ENCODE measurements around the gene MYL2. TPM values are rescaled to one million over a fixed set of nuclear protein-coding genes. Genes with fewer than 3 reads are reported as not detected.

MYL2 gene
- polyA plus RNA-seq, 1 donor: not detected

DNA sequence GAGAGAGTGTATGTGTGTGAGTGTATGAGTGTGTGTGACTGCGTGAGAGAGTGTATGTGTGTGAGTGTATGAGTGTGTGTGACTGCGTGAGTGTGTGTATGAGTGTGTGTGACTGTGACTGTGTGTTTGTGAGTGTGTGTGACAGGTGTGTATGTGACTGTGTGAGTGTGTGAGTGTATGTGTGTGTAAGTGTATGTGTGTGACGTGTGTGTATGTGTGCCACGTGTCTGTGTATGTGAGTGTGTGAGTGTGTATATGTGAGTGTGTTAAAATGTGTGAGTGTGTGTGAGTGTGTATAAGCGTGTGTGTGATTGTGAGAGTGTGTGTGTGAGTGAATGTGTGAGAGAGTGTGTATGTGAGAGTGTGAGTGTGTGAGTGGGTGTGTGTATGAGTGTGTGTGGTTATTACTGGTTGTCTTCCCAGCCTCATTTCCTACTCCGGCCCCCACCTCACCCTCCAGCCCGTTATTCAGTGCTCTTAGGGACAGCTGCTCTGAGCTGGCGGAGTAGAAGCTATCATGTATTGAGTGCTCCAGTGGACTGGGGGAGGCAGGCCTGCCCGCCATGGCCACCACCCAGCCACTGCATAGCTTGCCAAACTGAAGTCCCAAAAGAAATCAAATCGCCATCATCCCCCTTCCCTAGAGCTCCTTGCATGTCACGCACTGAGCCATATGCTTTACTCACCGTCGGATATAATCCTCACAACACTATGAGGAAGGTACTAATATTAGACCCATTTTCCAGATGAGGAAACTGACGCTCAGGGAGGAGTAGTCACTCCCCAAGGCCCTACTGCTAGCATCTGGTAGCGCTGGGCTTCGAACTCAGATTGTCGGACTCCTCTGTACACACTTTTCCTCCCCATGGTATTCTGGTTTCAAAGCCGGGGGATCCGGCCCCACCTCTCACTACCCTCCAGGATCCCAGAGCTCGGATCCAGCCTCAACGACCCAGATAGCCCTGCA, 10.3 kb upstream of the MYL2 start:
- DNase-seq: no peak

DNA sequence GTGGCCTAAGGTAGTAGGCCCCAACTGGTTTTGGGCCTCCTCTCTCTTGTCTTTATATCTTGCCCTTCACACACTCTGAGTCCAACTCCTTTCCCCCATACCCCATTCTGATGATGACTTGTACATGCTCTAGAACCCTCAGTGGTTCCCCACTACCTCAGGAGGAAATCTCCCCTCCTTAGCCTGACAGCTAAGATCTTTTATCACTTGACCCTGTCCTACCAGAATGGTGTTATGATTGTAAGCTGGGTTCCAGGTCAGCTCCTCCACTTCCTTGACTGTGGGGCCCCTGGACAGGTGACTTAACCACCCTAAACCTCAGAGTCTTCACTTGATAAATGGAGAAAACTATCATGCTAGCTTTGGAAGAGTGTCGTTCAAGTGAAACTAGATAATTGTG, 9.4 kb upstream of the MYL2 start:
- DNase-seq: no peak

DNA sequence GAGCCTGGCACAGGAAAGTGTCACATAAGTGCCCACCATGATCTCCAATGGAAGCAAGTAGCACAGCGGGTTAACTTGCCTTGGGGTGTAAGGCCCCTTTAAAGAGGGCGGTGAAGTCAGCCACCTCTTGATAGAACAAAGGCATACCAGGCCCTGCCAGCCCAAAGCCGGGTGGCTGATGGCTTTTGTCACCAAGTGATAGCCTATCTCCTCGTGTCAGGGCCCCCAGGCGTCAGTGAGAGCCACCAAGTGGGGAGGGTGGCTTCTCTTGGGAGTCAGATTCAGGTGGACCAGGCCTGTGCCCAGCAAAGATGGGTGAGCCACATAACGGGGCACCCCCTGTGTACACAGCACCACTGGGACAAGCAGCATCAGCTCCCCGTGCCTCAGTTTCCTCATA, 8.3 kb upstream of the MYL2 start:
- no peak for DNase-seq

DNA sequence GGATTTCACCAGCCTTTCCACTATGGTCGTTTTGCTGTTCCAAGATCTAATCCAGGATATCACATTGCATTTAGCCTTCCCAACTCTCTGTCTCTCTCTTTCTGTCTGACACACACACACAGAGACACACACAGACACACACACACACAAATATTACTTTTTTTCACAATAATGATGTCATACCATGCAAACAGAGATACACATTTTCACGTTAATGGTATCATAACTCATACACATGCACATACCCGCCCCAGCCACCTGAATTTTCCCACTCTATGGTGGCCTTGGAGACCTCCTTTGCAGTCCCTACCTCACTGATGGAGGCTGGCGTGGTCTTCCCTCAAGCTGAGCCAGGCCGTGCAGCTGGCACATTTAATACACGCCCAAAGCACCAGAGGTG, 7.2 kb upstream of the MYL2 start:
- no peak for DNase-seq

DNA sequence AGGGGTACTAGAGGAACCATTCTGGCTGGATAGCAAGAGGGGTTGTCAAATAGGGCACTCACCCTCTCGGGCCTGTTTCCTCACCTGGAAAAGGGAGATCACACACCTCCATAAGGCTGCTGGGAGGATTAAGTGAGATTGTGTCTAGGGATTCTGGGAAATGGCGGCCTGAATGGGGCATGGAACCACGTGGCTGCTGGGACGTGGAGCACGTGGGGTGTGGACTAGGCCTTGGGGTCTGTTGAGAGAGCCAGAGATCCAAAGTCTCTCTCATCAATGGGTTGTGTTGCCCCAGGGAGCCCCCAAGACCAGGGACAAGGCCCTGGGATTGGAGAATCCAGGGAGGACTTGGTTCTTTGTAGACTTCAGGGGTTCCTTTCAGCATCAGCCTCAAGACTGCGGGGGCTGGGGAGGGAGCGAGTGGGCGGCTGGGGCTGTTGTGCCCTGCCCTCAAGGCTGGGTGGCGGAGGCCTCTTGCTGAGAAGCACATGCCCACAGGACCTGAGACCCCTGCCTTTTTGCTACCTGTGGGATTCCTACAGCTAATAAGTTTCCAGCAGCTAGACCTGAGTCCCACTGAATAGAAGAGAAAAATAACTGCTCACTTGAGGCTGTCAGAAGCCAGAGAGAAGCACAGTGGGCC, 3.4 kb upstream of the MYL2 start:
- DNase-seq: no peak

DNA sequence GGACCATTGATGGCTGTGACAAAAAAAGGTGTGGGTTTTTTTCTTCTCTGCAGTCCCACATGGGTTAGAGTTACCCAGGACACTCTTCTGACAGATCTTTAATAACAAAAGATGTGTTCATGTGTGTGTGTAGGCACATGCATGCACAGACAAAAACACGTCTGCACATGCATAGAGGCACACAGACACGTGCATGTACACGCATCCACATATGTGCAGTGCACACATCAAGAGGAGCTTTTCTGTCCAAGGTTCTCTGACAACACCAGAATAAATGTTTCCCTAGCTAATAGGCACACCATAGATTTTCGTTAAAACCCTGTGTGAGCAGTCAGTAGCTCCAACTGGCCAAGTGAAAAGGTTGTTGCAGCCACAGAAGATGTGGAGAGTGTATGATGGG, 2.8 kb upstream of the MYL2 start:
- no peak for DNase-seq

DNA sequence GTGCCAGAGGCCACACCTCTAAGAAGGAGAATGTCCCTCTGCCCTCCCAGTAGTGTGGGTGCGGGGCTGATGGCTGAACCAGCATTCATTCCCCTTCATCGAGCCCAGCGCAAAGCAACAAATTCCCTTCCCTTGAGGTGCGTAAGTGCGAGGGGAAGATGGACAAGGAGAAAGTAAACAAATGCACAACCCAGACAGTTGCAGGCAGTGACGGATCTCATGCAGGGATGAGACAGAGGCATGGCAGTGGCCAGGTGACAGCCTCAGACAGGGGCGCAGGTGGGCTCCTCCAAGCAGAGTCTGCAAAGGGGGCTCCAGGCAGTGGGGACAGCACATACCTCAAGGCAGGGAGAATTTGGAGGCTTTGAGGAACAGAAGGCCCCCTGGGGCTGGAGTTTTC, 2.3 kb upstream of the MYL2 start:
- no peak for DNase-seq

DNA sequence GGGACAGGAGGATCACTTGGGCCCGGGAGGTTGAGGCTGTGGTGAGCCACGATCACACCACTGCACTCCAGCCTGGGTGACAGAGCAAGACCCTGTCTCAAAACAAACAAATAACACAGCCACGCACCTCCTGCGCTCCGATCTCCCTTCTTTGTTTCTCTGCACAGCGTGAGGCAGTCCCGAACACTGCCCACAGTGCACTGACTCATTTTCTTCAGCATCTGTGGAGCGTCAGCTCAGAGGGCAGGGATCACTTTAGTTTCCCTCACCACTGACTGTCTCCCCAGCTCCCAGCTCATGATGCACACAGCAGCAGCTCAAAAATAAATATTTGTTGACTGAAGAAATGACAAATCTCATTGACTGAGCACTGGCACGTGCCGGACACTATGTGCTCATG, 883 bp upstream of the MYL2 start:
- no peak for DNase-seq

DNA sequence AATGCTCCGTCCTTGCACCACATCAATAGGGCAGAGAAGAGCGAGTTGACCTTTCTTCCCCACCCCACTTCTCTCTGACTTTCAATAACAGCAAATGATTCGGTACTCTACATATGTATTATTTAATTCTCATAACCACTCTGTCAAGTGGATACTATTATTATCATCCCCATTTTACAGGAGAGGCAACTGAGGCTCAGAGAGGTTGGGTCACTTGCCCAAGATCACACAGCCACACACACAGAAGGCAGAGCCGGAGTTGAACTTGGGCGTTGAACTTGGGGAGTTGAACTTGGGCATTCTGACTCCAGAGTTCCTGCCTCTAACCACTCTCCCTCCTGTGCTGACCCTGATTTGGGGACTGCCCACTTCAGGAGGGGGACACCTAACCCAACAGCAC, 659 bp downstream of the MYL2 start:
- no peak for DNase-seq

DNA sequence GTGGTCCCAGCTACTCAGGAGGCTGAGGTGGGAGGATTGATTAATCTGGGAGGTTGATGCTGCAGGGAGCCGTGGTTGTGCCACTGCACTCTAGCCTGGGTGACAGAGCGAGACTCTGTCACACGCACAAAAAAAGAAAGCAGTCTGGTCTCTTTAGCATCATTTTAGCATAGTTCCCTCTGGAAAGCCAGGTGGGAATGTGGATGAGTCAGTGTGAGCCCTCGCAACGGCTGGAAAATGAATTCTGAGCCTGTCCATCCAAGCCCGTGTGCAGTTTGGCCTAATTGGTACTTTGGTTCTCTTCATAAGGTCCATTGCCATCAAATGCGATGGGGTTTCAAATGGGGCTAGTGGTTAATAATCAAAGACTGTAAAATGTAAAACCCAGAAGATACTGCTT, 2.4 kb downstream of the MYL2 start:
- no peak for DNase-seq

DNA sequence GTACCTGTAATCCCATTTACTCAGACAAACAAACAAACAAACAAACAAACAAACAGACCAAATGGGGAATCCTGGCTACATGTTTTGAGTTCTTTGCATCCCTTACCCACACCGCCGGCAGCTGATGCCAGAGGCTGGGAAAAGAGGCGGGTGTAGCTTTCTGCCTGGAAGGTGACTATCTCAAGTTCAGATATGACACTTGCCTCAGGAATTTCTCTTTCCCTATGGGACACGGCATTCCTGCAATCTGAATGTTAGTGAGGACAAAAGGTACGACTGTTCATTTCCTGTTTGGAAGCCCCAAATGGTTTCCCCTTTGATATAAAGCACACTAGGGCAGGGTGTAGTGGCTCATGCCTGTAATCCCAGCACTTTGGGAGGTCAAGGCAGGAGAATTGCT, 2.9 kb downstream of the MYL2 start:
- DNase-seq: no peak

DNA sequence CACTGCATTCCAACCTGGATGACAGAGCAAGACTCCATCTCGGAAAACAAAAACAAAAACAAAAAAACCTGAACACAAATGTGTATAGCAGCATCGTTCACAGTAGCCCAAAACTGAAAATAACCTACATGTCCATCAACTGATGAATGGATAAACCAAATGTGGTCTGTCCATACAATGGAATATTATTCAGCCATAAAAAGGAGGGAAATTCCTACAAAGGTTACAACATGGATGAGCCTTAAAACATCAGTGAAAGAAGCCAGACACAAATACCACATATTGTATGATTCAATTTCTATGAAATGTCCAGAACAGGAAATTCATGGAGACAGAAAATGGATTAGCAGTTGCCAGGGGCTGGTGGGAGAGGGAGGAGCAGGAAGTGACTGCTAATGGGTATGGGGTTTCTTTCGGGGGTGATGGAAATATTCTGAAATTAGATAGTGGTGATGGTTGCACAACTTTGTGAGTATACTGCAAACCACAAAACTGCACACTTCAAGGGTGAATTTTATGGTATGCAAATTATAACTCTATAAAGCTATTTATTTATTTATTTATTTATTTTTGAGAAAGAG, 4.0 kb downstream of the MYL2 start:
- DNase-seq: no peak

DNA sequence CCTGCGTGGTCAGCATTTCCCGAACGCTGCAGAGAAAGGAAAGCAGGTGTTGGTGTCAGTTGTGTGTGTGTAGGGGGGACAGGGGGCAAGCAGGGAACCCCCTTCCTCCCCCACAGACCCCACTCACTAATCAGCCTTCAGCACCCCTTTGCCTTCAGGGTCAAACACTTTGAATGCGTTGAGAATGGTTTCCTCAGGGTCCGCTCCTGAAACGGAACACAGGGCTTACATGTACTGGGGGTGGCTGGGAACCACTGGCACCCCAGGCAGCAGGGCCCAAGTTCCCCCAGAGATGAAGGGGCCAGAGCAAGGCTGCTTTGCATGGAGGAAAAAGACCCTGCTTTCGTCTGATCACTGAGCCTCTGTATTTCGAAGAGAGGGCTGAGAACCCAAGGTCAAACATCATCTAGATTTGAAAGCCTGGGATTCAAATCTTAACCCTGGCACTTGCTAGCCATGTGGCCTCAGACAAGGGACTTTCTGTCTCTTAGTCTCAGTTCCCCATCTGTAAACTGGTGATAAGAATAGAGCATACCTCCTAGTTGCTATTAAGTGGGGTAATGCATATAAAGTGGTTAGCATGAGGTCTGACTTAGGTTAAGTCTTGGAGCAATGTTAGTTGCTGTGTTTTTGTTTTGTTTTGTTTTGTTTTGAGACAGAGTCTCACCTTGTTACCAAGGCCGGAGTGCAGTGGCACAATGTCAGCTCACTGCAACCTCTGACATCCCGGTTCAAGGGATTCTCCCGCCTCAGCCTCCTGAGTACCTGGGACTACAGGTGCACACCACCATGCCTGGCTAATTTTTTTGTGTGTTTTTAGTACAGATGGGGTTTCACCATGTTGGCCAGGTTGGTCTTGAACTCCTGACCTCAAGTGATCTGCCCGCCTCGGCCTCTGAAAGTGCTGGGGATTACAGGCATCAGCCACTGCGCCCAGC, 7.0 kb downstream of the MYL2 start:
- no peak for DNase-seq

DNA sequence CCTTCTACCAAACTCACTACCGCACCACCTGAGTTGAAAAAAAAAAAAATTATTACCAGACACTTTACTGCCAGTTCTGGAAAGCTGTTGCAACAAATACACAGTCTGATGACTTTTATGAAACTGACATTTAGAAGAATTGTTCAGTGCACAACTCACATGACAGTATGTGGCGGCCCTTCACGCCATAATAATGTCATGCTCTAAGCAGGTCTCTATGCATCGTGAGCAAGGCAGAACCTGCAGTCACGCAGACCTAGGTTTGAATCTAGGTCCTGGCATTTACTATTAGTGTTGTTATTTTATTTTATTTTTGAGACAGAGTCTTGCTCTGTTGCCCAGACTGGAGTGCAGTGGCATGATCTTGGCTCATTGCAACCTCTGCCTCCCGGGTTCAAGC, 8.1 kb downstream of the MYL2 start:
- no peak for DNase-seq

DNA sequence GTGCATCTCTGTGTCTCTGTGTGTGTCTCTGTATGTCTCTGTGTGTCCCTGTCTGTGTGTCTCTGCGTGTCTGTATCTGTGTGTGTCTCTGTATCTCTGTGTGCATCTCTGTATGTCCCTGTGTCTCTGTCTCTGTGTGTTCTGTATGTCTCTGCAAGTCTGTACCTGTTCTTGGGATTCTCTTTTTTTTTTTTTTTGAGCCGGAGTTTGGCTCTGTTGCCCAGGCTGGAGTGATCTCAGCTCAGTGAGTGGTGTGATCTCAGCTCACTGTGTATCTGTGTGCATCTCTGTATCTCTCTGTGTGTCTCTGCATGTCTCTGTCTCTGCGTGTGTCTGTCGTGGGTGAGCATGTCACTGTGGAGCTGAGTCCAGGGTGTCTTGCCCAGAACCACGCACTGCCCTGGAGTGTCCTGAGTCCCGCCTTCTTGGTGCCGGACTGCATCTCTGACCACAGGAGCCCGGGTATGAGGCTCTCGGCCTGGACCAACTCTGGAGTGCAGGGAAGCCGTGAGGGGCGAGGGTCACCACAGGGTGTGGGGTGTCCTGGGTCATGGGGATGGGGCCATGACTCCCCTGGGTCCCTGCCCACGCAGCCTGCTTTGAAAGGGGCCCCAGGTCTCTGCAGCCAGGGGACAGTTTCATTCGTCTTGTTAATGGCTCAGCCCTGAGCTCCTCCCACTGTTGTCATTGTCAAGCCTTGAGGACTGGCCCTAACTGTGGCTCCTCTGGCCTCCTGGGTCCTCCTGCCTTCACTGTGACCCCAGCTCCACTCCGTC, 11.8 kb downstream of the MYL2 start:
- no peak for DNase-seq

DNA sequence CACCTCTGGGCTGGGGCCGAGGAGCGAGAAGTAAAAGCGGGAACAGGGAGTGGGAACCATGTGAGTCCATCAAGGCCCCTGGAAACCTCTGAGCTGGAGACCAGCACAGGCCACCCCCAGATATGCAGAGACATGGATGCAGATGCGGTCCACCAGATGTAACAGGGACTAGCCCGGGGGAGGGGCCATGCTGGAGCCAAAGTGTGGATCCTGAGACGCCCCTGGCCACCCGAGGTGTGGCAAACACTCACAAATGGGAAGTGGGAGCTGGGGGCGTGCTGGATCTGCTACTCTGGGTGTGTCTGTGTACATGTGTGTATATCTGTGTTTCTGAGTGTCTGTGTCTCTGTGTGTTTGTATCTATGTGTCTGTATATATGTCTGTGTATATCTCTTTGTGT, 12.8 kb downstream of the MYL2 start:
- DNase-seq: no peak

DNA sequence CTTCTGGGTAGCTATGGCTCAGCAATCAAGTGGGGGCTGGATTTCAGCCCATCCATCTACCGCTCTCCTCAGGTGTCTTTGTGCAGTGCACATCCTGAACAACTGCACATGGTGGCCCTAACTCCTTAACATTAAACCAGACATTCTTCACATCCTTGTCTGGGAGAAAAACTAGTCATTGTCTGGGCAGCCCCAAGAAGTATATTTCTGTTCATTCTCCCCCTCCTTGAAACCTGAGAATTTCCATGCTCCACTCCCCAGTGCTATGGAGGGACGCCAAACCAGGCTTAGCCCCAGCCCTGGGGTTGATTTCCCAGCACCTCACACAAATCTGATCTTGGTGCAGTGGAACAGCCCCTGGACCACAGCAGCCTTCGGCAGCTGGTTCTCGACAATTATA, 13.4 kb downstream of the MYL2 start:
- DNase-seq: no peak

DNA sequence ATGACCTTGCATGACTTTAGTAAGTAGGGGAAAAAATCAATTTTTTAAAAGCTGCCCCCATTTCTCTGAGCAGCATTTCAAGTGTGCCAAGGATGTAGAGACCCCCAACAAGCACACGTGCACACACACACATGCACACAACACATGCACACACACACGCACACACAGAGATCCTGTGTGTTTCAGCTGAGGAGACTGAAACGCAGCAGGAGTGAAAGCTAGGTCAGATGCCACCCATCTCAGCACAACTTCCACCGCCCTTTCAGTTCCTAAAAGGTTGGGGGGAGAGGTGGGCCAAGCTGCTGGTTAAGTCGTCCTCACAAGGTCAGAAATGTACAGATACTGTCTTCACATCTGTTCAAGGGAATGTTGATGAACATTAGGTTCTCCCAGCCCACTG, 13.9 kb downstream of the MYL2 start:
- no peak for DNase-seq

DNA sequence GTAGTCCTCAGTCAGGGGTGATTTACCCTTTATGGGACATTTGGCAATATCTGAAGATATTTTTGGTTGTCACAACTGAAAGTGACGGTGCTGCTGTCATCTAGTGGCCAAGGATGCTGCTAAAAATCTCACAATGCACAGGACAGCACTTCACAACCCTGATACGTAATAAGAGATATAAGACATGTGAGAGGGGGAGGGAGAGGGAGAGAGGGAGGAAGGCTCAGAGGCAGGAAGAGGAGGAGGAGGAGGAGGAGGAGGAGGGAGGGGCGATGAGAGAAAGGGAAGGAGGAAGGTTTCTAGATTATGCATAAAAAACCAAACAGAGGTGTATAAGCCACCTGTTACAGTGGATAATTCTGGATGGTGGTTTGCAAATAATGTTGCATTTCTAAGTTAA, 14.3 kb downstream of the MYL2 start:
- no peak for DNase-seq

DNA sequence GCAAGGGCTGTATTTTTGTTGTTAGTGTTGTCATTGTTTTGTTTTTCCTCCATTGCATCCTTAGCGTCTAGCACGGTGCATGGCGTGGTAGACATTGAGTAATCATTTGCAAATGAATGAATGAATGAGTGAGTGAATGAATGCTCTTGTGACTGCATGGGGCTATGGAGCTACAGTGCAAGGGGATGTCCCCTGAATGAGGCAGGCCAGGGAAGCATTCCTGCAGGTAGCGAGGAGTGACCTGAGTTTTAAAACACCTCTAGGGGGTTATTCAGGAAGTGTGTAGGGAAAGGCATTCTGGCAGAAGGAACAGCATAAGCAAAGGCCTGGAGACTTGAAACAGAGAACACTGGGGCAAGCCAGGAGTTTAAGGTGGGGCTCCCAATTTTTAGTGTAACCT, 16.9 kb downstream of the MYL2 start:
- DNase-seq: no peak

DNA sequence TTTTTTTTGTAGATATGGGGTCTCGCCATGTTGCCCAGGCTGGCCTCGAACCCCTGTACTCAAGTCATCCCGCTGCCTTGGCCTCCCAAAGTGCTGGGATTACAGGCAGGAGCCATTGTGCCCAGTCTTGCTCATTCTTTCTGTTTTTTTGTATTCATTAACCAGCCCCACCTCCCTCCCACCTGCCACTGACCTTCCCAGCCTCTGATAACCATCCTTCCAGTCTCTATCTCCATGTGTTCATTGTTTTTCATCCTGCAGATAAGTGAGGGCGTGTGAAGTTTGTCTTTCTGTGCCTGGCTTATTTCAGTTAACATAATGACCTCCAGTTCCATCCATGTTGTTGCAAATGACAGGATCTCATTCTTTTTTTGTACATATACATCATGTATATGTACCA, 19.0 kb downstream of the MYL2 start:
- no peak for DNase-seq

DNA sequence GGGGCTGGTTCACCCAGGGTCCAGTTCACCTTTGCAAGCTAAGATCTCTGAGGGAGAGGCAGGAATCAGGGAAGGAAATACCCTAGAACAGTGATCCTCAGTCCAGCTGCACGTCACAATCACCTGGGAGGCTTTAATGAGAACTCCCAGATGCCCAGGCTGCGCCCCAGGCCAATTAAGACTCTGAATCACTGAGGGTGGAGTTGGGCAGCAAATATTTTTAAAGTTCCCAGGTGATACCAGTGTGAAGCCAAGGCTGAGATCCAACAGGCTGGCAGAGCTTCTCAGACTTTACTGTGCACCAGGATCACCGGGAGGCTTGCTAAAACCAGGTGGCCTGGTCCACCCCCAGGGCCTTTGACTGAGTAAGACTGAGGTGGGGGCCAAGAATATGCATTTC, 23.8 kb downstream of the MYL2 start:
- no peak for DNase-seq
